SK-N-SH (cell line): ENCODE results near the gene SLC31A1. TPM values are rescaled to one million over a fixed set of nuclear protein-coding genes. Genes with fewer than 3 reads are reported as not detected.
"Not testable (repeated sequence)": the region's sequence is repeated elsewhere in the genome, so short reads cannot be mapped to it uniquely, and the experiment has no call there.

Experiments
- CTCF ChIA-PET: fragments of 300-600, 350-600 bp; formaldehyde crosslinking; extraction: SDS; loops from one replicate; lab custom pipeline; 2021; lab: Yijun Ruan, JAX
- POLR2A ChIA-PET: fragments of 350-600 bp; sonication (Branson Sonifier 250); formaldehyde crosslinking; extraction: SDS; loops from one replicate; lab custom pipeline; 2020; ENCODE audit warnings: antibody characterized with exemption, inconsistent platforms; lab: Yijun Ruan, JAX
- DNase-seq: peaks from one replicate; pipeline ENCODE4 v3.0.0; 2012
- H2AFZ ChIP-seq: fragments of 200-600 bp; sonication (generic); 2 replicates; pipeline ENCODE4 v1.8.1; 2016; ENCODE audit warnings: antibody characterized with exemption, mild to moderate bottlenecking, low read depth
- H3F3A ChIP-seq: fragments of 200-600 bp; sonication (generic); replicated peaks from 2 replicates; pipeline ENCODE3; 2016; ENCODE audit warnings: antibody characterized with exemption, mild to moderate bottlenecking; ENCODE audit not compliant: insufficient read depth
- H3K27ac ChIP-seq, 2 experiments: fragments of 200-500 bp in 1 of 2; fragments of 200-600 bp in 1 of 2; sonication (Bioruptor generic) in 1 of 2; sonication (generic), shearing (Covaris generic) in 1 of 2; 2 replicates each; pipeline versions ENCODE4 v1.5.1 to v1.6.1; 2014 to 2016; ENCODE audit warnings: low read depth in 2 of 2, inconsistent platforms in 1 of 2, low read length in 1 of 2, mild to moderate bottlenecking in 1 of 2, mixed read lengths in 1 of 2
- H3K27me3 ChIP-seq: fragments of 200-600 bp; sonication (generic), shearing (Covaris generic); 2 replicates; pipeline ENCODE4 v1.6.1; 2016; ENCODE audit warnings: mixed run types; ENCODE audit not compliant: insufficient read depth
- H3K36me3 ChIP-seq, 2 experiments: fragments of 200-500 bp in 1 of 2; fragments of 200-600 bp in 1 of 2; sonication (Bioruptor generic) in 1 of 2; sonication (generic) in 1 of 2; replicated peaks in 1 of 2; 2 replicates each; pipeline versions ENCODE3 to v1.5.1; 2014 to 2016; ENCODE audit warnings: low read length in 1 of 2, mild to moderate bottlenecking in 1 of 2; ENCODE audit not compliant: insufficient read depth in 2 of 2, control insufficient read depth in 1 of 2
- H3K4me1 ChIP-seq, 2 experiments: fragments of 200-500 bp in 1 of 2; fragments of 200-600 bp in 1 of 2; sonication (Bioruptor generic) in 1 of 2; sonication (generic), shearing (Covaris generic) in 1 of 2; 2 replicates each; pipeline versions ENCODE4 v1.5.1 to v1.6.1; 2014 to 2016; ENCODE audit warnings: low read depth in 1 of 2, low read length in 1 of 2, mixed run types in 1 of 2; ENCODE audit not compliant: insufficient read depth in 2 of 2, control insufficient read depth in 1 of 2
- H3K4me2 ChIP-seq: fragments of 200-600 bp; sonication (generic), shearing (Covaris generic); 2 replicates; pipeline ENCODE4 v1.6.1; 2017; ENCODE audit warnings: mixed run types
- H3K4me3 ChIP-seq, 2 experiments: fragments of 200-500 bp in 1 of 2; fragments of 200-600 bp in 1 of 2; sonication (Bioruptor generic) in 1 of 2; sonication (generic), shearing (Covaris generic) in 1 of 2; 2 replicates each; pipeline versions ENCODE4 v1.5.1 to v1.8.1; 2014 to 2016; ENCODE audit warnings: low read depth in 2 of 2, inconsistent platforms in 1 of 2, low read length in 1 of 2, mild to moderate bottlenecking in 1 of 2, mixed read lengths in 1 of 2, moderate library complexity in 1 of 2
- H3K79me2 ChIP-seq: fragments of 200-600 bp; sonication (generic); 2 replicates; pipeline ENCODE4 v1.8.1; 2017; ENCODE audit warnings: mild to moderate bottlenecking; ENCODE audit not compliant: insufficient read depth
- H3K9ac ChIP-seq: fragments of 200-600 bp; sonication (generic); 2 replicates; pipeline ENCODE4 v1.6.1; 2017; ENCODE audit warnings: mixed run types
- H3K9me2 ChIP-seq: fragments of 200-600 bp; sonication (generic); 2 replicates; pipeline ENCODE4 v1.6.1; 2017; ENCODE audit warnings: mixed run types
- H3K9me3 ChIP-seq: fragments of 200-600 bp; sonication (generic); 2 replicates; pipeline ENCODE4 v1.6.1; 2017; ENCODE audit warnings: mixed run types, mild to moderate bottlenecking, moderate library complexity
- H4K20me1 ChIP-seq: fragments of 200-600 bp; sonication (generic); 2 replicates; pipeline ENCODE4 v1.6.1; 2017; ENCODE audit warnings: mild to moderate bottlenecking, mixed run types; ENCODE audit not compliant: insufficient read depth
- MEF2A ChIP-seq: IDR thresholded peaks from 2 replicates; pipeline ENCODE4 v1.4.0; 2012; ENCODE audit warnings: low read depth, borderline replicate concordance
- NFIC ChIP-seq: IDR thresholded peaks from 2 replicates; pipeline ENCODE4 v1.4.0; 2012; ENCODE audit warnings: borderline replicate concordance
- NRF1 ChIP-seq: IDR thresholded peaks from 2 replicates; pipeline ENCODE4 v1.6.1; 2012; ENCODE audit warnings: low read depth, mild to moderate bottlenecking, low read length
- POLR2AphosphoS5 ChIP-seq: IDR thresholded peaks from 2 replicates; pipeline ENCODE4 v1.6.1; 2012; ENCODE audit warnings: low read depth, low read length
- WGBS: methylation state at CpG from one replicate; pipeline ENCODE4 v1.1.6; 2017; ENCODE audit warnings: low lambda C conversion rate; 5-methylcytosine and 5-hydroxymethylcytosine counted together
- polyA plus RNA-seq, 3 experiments: library from polyadenylated mRNA; depleted of rRNA; stranded (reverse); fragments of >200 nt; gene quantifications; 2 replicates each; pipeline ENCODE4 v1.2.3, GENCODE V29; 2012
- TF ChIP-seq, protein P1 (sequence below): IDR thresholded peaks from 2 replicates; pipeline ENCODE4 v1.6.1; 2012; ENCODE audit warnings: mild to moderate bottlenecking, low read depth, low read length, moderate library complexity
- TF ChIP-seq, protein P2 (sequence below): fragments of 150-350 bp; IDR thresholded peaks from 2 replicates; pipeline ENCODE4 v1.6.1; 2017; ENCODE audit warnings: antibody characterized with exemption, low read length, low read depth, borderline replicate concordance

SLC31A1 gene
- polyA plus RNA-seq, 1 of the 3 experiments (the other 2 are of a cell fraction): 7.7 TPM

DNA sequence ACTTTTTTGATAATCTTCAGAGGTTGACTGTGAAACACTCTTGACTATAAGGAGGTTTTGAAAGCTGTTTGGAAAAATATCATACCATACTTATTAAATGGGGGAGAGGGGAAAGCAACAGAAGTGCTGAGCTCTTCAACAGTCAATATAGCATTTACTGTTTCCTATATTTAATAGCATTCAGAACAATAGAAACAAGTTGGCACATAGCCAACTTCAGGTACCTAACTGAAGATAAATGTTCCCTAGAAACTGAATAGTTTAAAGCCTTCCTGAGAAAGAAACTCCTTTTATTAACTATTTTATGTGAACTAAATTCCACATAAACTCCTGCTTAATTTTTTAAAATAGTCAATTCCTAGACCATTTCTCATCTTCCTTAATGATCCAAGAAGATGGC is 26.3 kb downstream of the SLC31A1 start:
- POLR2A ChIA-PET: no interaction called here
- H3K79me2 ChIP-seq: 0 out of 2 replicates have a peak, but pooled peaks cover 3% of the 10 kb centered on the region

GRCh38 chr9:113249661-113250060 is 28.3 kb downstream of the SLC31A1 start:
- WGBS: 100% methylated on average over 2 of the region's 2 CpGs

More for the DNA sequence above, 26.3 kb downstream of the SLC31A1 start:
- Histone ChIP-seq H3K27me3 (no peaks in the 10 kb centered on the region), H2AFZ (no peak overlapping the region), H3K4me1 (no peaks in the 10 kb centered on the region; a peak in 2 of 4 replicates), H3K4me2 (no peak overlapping the region), H3K9me2 (no peaks in the 10 kb centered on the region), H3K9me3 (no peaks in the 10 kb centered on the region), H4K20me1 (no peaks in the 10 kb centered on the region), H3K9ac (no peak overlapping the region), H3K36me3 (peaks cover 0 to 8% of the 10 kb centered on the region in 2 experiments), H3F3A (no peaks in the 10 kb centered on the region), H3K27ac (0 out of 4 replicates have a peak overlapping the region, but pooled peaks of 1 of the 2 experiments have one; percentile 1), H3K4me3 (no peak overlapping the region)
- no peak for DNase-seq
- CTCF ChIA-PET: interaction anchor here (0.8 to 1.0 kb wide), 3 partner anchors 12 to 27 kb away, joined by 3 to 4 read pairs (median 3); partner anchors contain the start of genes CDC26 and PRPF4
- TF ChIP-seq, protein P1, sequence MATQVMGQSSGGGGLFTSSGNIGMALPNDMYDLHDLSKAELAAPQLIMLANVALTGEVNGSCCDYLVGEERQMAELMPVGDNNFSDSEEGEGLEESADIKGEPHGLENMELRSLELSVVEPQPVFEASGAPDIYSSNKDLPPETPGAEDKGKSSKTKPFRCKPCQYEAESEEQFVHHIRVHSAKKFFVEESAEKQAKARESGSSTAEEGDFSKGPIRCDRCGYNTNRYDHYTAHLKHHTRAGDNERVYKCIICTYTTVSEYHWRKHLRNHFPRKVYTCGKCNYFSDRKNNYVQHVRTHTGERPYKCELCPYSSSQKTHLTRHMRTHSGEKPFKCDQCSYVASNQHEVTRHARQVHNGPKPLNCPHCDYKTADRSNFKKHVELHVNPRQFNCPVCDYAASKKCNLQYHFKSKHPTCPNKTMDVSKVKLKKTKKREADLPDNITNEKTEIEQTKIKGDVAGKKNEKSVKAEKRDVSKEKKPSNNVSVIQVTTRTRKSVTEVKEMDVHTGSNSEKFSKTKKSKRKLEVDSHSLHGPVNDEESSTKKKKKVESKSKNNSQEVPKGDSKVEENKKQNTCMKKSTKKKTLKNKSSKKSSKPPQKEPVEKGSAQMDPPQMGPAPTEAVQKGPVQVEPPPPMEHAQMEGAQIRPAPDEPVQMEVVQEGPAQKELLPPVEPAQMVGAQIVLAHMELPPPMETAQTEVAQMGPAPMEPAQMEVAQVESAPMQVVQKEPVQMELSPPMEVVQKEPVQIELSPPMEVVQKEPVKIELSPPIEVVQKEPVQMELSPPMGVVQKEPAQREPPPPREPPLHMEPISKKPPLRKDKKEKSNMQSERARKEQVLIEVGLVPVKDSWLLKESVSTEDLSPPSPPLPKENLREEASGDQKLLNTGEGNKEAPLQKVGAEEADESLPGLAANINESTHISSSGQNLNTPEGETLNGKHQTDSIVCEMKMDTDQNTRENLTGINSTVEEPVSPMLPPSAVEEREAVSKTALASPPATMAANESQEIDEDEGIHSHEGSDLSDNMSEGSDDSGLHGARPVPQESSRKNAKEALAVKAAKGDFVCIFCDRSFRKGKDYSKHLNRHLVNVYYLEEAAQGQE: no peak
- TF ChIP-seq, protein P2, sequence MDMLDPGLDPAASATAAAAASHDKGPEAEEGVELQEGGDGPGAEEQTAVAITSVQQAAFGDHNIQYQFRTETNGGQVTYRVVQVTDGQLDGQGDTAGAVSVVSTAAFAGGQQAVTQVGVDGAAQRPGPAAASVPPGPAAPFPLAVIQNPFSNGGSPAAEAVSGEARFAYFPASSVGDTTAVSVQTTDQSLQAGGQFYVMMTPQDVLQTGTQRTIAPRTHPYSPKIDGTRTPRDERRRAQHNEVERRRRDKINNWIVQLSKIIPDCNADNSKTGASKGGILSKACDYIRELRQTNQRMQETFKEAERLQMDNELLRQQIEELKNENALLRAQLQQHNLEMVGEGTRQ: no peak
- TF ChIP-seq POLR2AphosphoS5 (no peak), NRF1 (no peak), NFIC (no peak), MEF2A (no peak)

More at GRCh38 chr9:113249661-113250060, 28.3 kb downstream of the SLC31A1 start:
- H3K4me2 ChIP-seq, H3K4me3 ChIP-seq, H2AFZ ChIP-seq, POLR2A ChIA-PET, H3K9ac ChIP-seq, H4K20me1 ChIP-seq, H3K9me3 ChIP-seq, H3K79me2 ChIP-seq, DNase-seq, H3K27me3 ChIP-seq, H3K27ac ChIP-seq, H3F3A ChIP-seq, H3K4me1 ChIP-seq, H3K36me3 ChIP-seq, H3K9me2 ChIP-seq, CTCF ChIA-PET: not testable (repeated sequence)
